ENCODE results near the gene UBASH3B.

DNA sequence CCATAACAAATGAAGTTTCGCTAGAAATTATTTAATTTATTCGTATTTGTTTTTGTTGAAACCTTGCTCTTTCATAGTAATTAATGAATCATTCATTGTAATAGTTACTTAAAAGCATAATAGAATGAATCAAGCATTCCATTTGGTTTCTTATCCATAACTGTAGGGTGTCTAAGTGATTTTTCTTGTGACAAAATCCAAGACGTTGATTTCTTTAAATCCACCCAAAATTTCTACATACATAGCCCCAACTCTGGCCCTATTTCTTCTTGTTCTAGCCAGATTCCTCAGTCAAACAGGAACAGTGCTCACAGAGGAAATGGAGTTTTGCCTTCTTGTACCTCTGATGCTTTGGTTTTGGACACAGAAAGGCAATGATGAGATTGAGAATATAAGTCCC lies 25.5 kb downstream of the UBASH3B start:
- TF ChIP-seq CTCF (IDR thresholded peaks at IDR 0.05) (no peak), POLR2A (IDR thresholded peaks at IDR 0.05) (no peak)
